ENCODE results near the gene PCDHB1.

Gene PCDHB1

GRCh38 chr5:141050622-141051520 lies at the start of gene PCDHB1:
PCDHB1 (plus strand) TSS chr5:141051374; CDS start chr5:141051471, 97 bp downstream.
- DNase-seq (ENCODE audit: low read depth in 2 of 2): no peak

- no peak for DNase-seq (ENCODE audit: low read depth in 2 of 2)
Measured at GRCh38 chr5:141001446-141001843, 49.7 kb upstream of the PCDHB1 start.

- DNase-seq (ENCODE audit: low read depth in 2 of 2): no peak
Measured at GRCh38 chr5:141001844-141002604, 49.1 kb upstream of the PCDHB1 start.

- DNase-seq (ENCODE audit: low read depth in 2 of 2): no peak
Measured at GRCh38 chr5:141002605-141002965, 48.6 kb upstream of the PCDHB1 start.

- DNase-seq (ENCODE audit: low read depth in 2 of 2): no peak
Measured at GRCh38 chr5:141003031-141003430, 48.1 kb upstream of the PCDHB1 start.

- DNase-seq (ENCODE audit: low read depth in 2 of 2): no peak
Measured at GRCh38 chr5:141003791-141004611, 47.2 kb upstream of the PCDHB1 start.

GRCh38 chr5:141007791-141008190 lies 43.4 kb upstream of the PCDHB1 start:
- DNase-seq (ENCODE audit: low read depth in 2 of 2): no peak

- DNase-seq (ENCODE audit: low read depth in 2 of 2): no peak
Measured at GRCh38 chr5:141010047-141010793, 41.0 kb upstream of the PCDHB1 start.

GRCh38 chr5:141017943-141018342 lies 33.2 kb upstream of the PCDHB1 start:
- no peak for DNase-seq (ENCODE audit: low read depth in 2 of 2)

- no peak for DNase-seq (ENCODE audit: low read depth in 2 of 2)
Measured at GRCh38 chr5:141022384-141022783, 28.8 kb upstream of the PCDHB1 start.

- no peak for DNase-seq (ENCODE audit: low read depth in 2 of 2)
Measured at GRCh38 chr5:141031006-141031405, 20.2 kb upstream of the PCDHB1 start.

GRCh38 chr5:141032626-141033025 lies 18.5 kb upstream of the PCDHB1 start:
- DNase-seq (ENCODE audit: low read depth in 2 of 2): no peak

- DNase-seq (ENCODE audit: low read depth in 2 of 2): no peak
Measured at GRCh38 chr5:141039061-141039460, 12.1 kb upstream of the PCDHB1 start.

- DNase-seq (ENCODE audit: low read depth in 2 of 2): no peak
Measured at GRCh38 chr5:141039517-141039916, 11.7 kb upstream of the PCDHB1 start.

GRCh38 chr5:141040093-141040770 lies 10.9 kb upstream of the PCDHB1 start:
- DNase-seq (ENCODE audit: low read depth in 2 of 2): no peak

GRCh38 chr5:141040771-141041426 lies 10.3 kb upstream of the PCDHB1 start:
- DNase-seq (ENCODE audit: low read depth in 2 of 2): peak; percentile 2 to 6

- no peak for DNase-seq (ENCODE audit: low read depth in 2 of 2)
Measured at GRCh38 chr5:141041427-141041785, 9.8 kb upstream of the PCDHB1 start.

GRCh38 chr5:141042555-141042954 lies 8.6 kb upstream of the PCDHB1 start:
- DNase-seq (ENCODE audit: low read depth in 2 of 2): no peak

- no peak for DNase-seq (ENCODE audit: low read depth in 2 of 2)
Measured at GRCh38 chr5:141051521-141051866, 320 bp downstream of the PCDHB1 start.

GRCh38 chr5:141077826-141078225 lies 26.7 kb downstream of the PCDHB1 start:
- DNase-seq (ENCODE audit: low read depth in 2 of 2): no peak
